Sigmoid colon (tissue), 4 donors: ENCODE measurements around the gene PLA2G4D.

Experiments
- CTCF ChIP-seq, 4 experiments: fragments of 450-650 bp in 3 of 4; fragments of 200-600 bp in 1 of 4; IDR thresholded peaks; one replicate each; pipeline ENCODE4 v1.5.1; 2016 to 2019; ENCODE audit warnings: antibody characterized with exemption in 4 of 4, mild to moderate bottlenecking in 3 of 4, moderate library complexity in 2 of 4
- EP300 ChIP-seq, 4 donors: sonication (generic); formaldehyde crosslinking; IDR thresholded peaks; one replicate each; pipeline ENCODE4 v1.6.1; 2017; ENCODE audit warnings: antibody characterized with exemption in 4 of 4
- POLR2A ChIP-seq, 2 donors: fragments of 450-650 bp; IDR thresholded peaks; one replicate each; pipeline ENCODE4 v1.6.1; 2016; ENCODE audit warnings: antibody characterized with exemption in 2 of 2, mild to moderate bottlenecking in 2 of 2, moderate library complexity in 2 of 2
- POLR2AphosphoS5 ChIP-seq, 4 donors: sonication (generic); formaldehyde crosslinking; IDR thresholded peaks; one replicate each; pipeline ENCODE4 v1.6.1; 2017; ENCODE audit warnings: antibody characterized with exemption in 4 of 4

- TF ChIP-seq EP300 (IDR thresholded peaks at IDR 0.05): no peak
- no peak for TF ChIP-seq CTCF (IDR thresholded peaks at IDR 0.05)
- no peak for TF ChIP-seq POLR2A (IDR thresholded peaks at IDR 0.05)
- TF ChIP-seq POLR2AphosphoS5 (IDR thresholded peaks at IDR 0.05): no peak
Observed at GRCh38 chr15:42073418-42073817, 20.9 kb downstream of the PLA2G4D start.
